Caco-2 (cell line): ENCODE results near the gene OR10G2. TPM values are rescaled to one million over a fixed set of nuclear protein-coding genes. Genes with fewer than 3 reads are reported as not detected.
A peak's percentile ranks its signal among the peaks of the same experiment; 100 is the strongest.
"Not testable (repeated sequence)": the region's sequence is repeated elsewhere in the genome, so short reads cannot be mapped to it uniquely, and the experiment has no call there.

Source experiments
- BruUV-seq: library from RNA; stranded (reverse); fragments of 400-500 nt; replicated peaks from 2 replicates; lab custom pipeline; 2021; lab: Mats Ljungman, UMichigan
- CTCF ChIA-PET: fragments of 300-600 bp; sonication (Branson Sonifier 250); formaldehyde crosslinking; loops from one replicate; lab custom pipeline; 2022; ENCODE audit warnings: antibody characterized with exemption; lab: Charles Lee
- POLR2A ChIA-PET: fragments of 300-600 bp; sonication (Branson Sonifier 250); formaldehyde crosslinking; loops from one replicate; lab custom pipeline; 2022; ENCODE audit warnings: antibody characterized with exemption; lab: Charles Lee
- DNase-seq, 2 experiments: peaks; one replicate each; pipeline versions ENCODE4 v3.0.0 to v3.0.0-alpha.2; 2020 to 2022
- H3K27me3 ChIP-seq: replicated peaks from 2 replicates; pipeline ENCODE4 v1.6.0; 2011; ENCODE audit warnings: low read length; ENCODE audit not compliant: control insufficient read depth, insufficient read depth
- H3K36me3 ChIP-seq: 2 replicates; pipeline ENCODE4 v1.5.1; 2011; ENCODE audit warnings: low read length; ENCODE audit not compliant: control insufficient read depth, insufficient read depth
- H3K4me1 ChIP-seq: fragments of 250-450 bp; sonication (Bioruptor Pico); 2 replicates; pipeline ENCODE4 v1.5.1; 2020; ENCODE audit warnings: mild to moderate bottlenecking
- H3K4me3 ChIP-seq: 2 replicates; pipeline ENCODE4 v1.5.1; 2011; ENCODE audit warnings: low read depth, mild to moderate bottlenecking, control low read depth, low read length
- H3K9me3 ChIP-seq: fragments of 250-450 bp; sonication (Bioruptor Pico); 2 replicates; pipeline ENCODE4 v1.5.1; 2020; ENCODE audit warnings: mild to moderate bottlenecking, moderate library complexity
- H3K27ac Mint-ChIP-seq: one replicate; pipeline ENCODE4 v1.8.0; 2022; ENCODE audit warnings: mixed read lengths; ENCODE audit not compliant: unreplicated experiment
- H3K27me3 Mint-ChIP-seq: one replicate; pipeline ENCODE4 v1.8.0; 2022; ENCODE audit warnings: mixed read lengths; ENCODE audit not compliant: insufficient read depth, unreplicated experiment
- H3K36me3 Mint-ChIP-seq: one replicate; pipeline ENCODE4 v1.8.0; 2022; ENCODE audit warnings: mild to moderate bottlenecking, mixed read lengths; ENCODE audit not compliant: insufficient read depth, unreplicated experiment
- H3K4me1 Mint-ChIP-seq: one replicate; pipeline ENCODE4 v1.8.0; 2022; ENCODE audit warnings: low read depth, mixed read lengths; ENCODE audit not compliant: unreplicated experiment
- H3K4me3 Mint-ChIP-seq: one replicate; pipeline ENCODE4 v1.8.0; 2022; ENCODE audit warnings: mild to moderate bottlenecking, moderate library complexity, mixed read lengths; ENCODE audit not compliant: unreplicated experiment
- H3K9me3 Mint-ChIP-seq: one replicate; pipeline ENCODE4 v1.8.0; 2022; ENCODE audit warnings: mixed read lengths; ENCODE audit not compliant: unreplicated experiment
- intact Hi-C: fragments of 100-400 bp; cut with micrococcal nuclease; formaldehyde crosslinking; loops from one replicate; pipeline ENCODE4 v1.10.0; 2022; ENCODE audit not compliant: unreplicated experiment
- total RNA-seq: library from RNA; stranded (reverse); gene quantifications from 2 replicates; pipeline ENCODE4 v1.2.3, GENCODE V29; 2022
- TF ChIP-seq, protein P1 (sequence below), 2 experiments: fragments of 200-600 bp in 1 of 2; IDR thresholded peaks; 1 replicate in 1 of 2; 2 replicates in 1 of 2; pipeline versions ENCODE4 v1.5.1 to v1.8.0; 2011 to 2022; ENCODE audit warnings: antibody characterized with exemption in 1 of 2, control low read depth in 1 of 2, inconsistent platforms in 1 of 2, low read depth in 1 of 2, low read length in 1 of 2, mild to moderate bottlenecking in 1 of 2, moderate library complexity in 1 of 2; ENCODE audit not compliant: insufficient read depth in 1 of 2, severe bottlenecking in 1 of 2, unreplicated experiment in 1 of 2

Gene OR10G2
- total RNA-seq, 1 experiment from 2014 or later: not detected

DNA sequence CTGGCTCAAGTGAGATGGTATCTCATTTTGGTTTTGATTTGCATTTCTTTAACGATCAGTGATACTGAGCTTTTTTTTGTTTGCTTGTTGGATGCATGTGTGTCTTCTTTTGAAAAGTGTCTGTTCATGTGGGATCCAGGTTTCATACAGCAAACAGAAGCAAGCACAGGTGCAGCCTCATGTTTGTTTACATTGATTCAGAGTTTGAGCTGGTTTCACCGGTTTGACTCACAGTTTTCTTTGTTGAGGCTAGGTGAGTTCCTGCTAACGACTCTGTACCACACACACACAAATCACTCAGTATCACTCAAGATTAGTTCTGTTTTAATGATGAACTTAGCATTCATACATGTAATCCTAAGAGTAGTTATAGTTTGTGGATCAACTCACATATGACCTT lies 3.7 kb downstream of the OR10G2 start:
- Mint-ChIP-seq H3K27ac (no peak overlapping the region), H3K9me3 (no peaks in the 10 kb centered on the region), H3K4me3 (no peak overlapping the region), H3K27me3 (no peaks in the 10 kb centered on the region), H3K36me3 (no peaks in the 10 kb centered on the region), H3K4me1 (no peaks in the 10 kb centered on the region)
- Histone ChIP-seq H3K27me3 (no peaks in the 10 kb centered on the region), H3K36me3 (no peaks in the 10 kb centered on the region), H3K9me3 (no peaks in the 10 kb centered on the region), H3K4me3 (no peak overlapping the region), H3K4me1 (no peaks in the 10 kb centered on the region)
- CTCF ChIA-PET: no interaction called here
- no TSS peak for BruUV-seq
- intact Hi-C loops: no loop called here
- DNase-seq: peak in 1 of 2 experiments; percentile 44
- TF ChIP-seq, protein P1, sequence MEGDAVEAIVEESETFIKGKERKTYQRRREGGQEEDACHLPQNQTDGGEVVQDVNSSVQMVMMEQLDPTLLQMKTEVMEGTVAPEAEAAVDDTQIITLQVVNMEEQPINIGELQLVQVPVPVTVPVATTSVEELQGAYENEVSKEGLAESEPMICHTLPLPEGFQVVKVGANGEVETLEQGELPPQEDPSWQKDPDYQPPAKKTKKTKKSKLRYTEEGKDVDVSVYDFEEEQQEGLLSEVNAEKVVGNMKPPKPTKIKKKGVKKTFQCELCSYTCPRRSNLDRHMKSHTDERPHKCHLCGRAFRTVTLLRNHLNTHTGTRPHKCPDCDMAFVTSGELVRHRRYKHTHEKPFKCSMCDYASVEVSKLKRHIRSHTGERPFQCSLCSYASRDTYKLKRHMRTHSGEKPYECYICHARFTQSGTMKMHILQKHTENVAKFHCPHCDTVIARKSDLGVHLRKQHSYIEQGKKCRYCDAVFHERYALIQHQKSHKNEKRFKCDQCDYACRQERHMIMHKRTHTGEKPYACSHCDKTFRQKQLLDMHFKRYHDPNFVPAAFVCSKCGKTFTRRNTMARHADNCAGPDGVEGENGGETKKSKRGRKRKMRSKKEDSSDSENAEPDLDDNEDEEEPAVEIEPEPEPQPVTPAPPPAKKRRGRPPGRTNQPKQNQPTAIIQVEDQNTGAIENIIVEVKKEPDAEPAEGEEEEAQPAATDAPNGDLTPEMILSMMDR (IDR thresholded peaks at IDR 0.05; ENCODE audit: insufficient read depth in 1 of 2, low read depth in 1 of 2, low read length in 1 of 2, severe bottlenecking in 1 of 2, unreplicated experiment in 1 of 2): no peak
- POLR2A ChIA-PET: interaction anchor here (0.6 kb wide), 1 partner anchor 74 kb away, joined by 3 read pairs; no protein-coding TSS in a partner anchor

DNA sequence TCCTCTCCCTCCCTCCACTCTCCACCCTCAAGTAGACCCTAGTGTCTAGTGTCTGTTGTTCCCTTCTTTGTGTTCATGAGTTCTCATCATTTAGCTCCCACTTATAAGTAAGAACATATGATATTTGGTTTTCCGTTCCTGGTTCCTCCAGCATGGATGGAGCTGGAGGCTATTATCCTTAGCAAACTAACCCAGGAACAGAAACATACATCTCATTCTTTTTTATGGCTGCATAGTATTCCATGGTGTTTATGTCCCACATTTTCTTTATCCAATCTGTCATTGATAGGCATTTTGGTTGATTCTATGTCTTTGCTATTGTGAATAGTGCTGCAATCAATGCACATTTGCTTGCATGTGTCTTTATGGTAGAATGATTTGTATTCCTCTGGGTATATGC lies 4.2 kb downstream of the OR10G2 start:
- H3K9me3 ChIP-seq, H3K27ac Mint-ChIP-seq, H3K4me3 Mint-ChIP-seq, intact Hi-C loops, H3K4me1 Mint-ChIP-seq, H3K36me3 Mint-ChIP-seq, H3K9me3 Mint-ChIP-seq, DNase-seq, BruUV-seq, H3K4me1 ChIP-seq, H3K4me3 ChIP-seq, H3K27me3 ChIP-seq, H3K36me3 ChIP-seq, H3K27me3 Mint-ChIP-seq: not testable (repeated sequence)
- ChIA-PET POLR2A (interaction anchor here (0.6 kb wide), 1 partner anchor 74 kb away, joined by 3 read pairs; no protein-coding TSS in a partner anchor), CTCF (interaction anchor here (0.6 kb wide), 1 partner anchor 10 kb away, joined by 3 read pairs; no protein-coding TSS in a partner anchor)

DNA sequence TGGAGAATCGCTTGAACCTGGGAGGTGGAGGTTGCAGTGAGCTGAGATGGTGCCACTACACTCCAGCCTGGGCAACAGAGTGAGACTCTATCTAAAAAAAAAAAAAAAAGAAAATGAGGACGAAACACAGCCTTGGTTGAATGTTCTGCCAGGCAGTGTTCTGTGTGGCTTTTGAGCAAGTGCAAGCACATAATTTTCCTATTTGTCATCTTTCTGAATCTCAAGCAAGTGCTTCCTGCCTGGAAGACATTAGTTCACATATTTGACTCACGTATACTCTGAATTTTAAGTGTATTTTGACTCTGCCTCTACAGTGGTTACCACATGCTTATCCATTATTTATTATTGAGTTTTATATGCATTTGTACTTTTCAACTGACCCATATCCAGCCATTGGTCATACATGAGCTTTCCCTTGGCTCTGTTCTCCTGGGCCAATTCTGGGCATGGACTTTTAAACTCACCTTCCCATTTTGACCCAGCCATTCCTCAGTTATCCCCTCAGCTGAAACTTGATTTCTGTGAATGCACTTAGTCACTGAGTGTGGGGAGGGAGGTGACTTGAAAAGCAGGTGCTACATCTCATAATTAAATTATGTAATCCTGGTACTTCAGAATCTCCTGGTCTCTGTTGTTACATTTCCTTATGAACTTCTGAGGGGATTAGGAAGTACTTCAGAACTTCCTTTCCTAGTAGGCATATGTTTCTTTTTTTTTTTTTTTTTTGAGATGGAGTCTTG lies 8.1 kb downstream of the OR10G2 start:
- H3K4me3 Mint-ChIP-seq: no peak overlapping the region
- no peaks in the 10 kb centered on the region for H3K36me3 Mint-ChIP-seq
- no peak overlapping the region for H3K27ac Mint-ChIP-seq
- DNase-seq: no peak
- no peaks in the 10 kb centered on the region for H3K9me3 Mint-ChIP-seq
- ChIA-PET POLR2A (no interaction called here), CTCF (no interaction called here)
- Histone ChIP-seq H3K4me3 (no peak overlapping the region), H3K36me3 (no peaks in the 10 kb centered on the region), H3K9me3 (no peaks in the 10 kb centered on the region), H3K4me1 (no peaks in the 10 kb centered on the region), H3K27me3 (no peaks in the 10 kb centered on the region)
- TF ChIP-seq, protein P1 (IDR thresholded peaks at IDR 0.05; ENCODE audit: insufficient read depth in 1 of 2, low read depth in 1 of 2, low read length in 1 of 2, severe bottlenecking in 1 of 2, unreplicated experiment in 1 of 2): no peak
- no peaks in the 10 kb centered on the region for H3K27me3 Mint-ChIP-seq
- BruUV-seq: no TSS peak
- no peaks in the 10 kb centered on the region for H3K4me1 Mint-ChIP-seq
- intact Hi-C loops: no loop called here
